ENCODE results near the gene ARID1B. TPM values are rescaled to one million over a fixed set of nuclear protein-coding genes. Genes with fewer than 3 reads are reported as not detected.

The ARID1B gene
- total RNA-seq, 1 donor from 2014 or later, result 75.4 TPM

DNA sequence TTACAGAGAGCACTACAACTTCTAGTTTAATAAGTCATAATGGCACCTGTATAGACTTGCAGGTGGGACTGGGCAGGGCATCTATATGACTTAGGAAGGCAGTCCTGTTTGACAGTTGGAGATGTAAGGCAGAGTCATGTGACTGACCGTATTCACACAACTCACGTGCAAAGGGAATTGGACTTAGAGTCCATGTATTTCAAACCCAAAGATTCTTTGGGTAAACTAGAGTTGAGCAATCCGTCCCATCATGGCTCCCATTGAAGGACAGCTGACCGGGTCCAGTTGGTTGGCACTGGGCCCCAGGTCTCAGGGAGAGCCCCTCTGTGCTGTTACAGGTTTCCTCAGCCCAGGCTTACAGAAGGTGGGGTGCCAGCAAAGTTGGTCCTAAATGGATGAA, 121.9 kb downstream of the ARID1B start:
- peaks cover 70% of the 10 kb centered on the region for H3K79me2 ChIP-seq (ENCODE audit: insufficient read depth, low read length)

DNA sequence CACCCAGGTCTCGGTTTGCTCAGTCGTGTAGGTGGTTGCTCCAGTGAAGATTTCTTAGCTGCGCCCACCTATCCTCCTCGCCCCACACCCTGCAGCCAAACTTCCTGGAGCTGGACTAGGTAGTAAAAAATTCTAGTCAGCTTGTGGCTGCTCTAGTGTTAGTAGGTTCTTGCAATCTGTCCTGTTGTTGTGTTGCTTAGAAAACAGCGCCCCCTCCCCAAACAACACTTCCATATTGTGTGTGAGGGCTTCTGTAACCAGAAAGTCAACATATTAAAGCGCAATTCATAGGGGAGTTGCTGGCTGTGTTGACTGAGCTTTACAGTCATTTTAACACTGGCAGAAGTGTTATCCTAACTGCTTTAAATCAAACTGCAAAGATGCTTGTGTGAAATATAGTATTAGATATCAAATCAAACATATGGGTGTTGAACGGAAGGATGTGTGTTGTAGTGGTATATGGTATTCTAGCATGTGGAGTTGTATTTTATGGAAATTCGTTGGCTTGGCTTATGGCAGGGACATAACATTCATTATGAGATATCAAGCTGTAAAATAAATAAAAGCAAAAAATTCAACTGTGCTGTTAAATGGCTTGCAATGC, 122.5 kb downstream of the ARID1B start:
- Histone ChIP-seq H3K27ac (ENCODE audit: low read depth, low read length) (no peak overlapping the region), H3K4me1 (ENCODE audit: insufficient read depth, low read length) (no peaks in the 10 kb centered on the region), H3K79me2 (ENCODE audit: insufficient read depth, low read length) (peaks cover 69% of the 10 kb centered on the region), H3K4me3 (ENCODE audit: insufficient read depth, low read depth, low read length) (no peak overlapping the region), H3K9me3 (ENCODE audit: insufficient read depth, low read depth, low read length) (no peaks in the 10 kb centered on the region), H3K9ac (ENCODE audit: low read length) (no peak overlapping the region), H3K4me2 (ENCODE audit: low read length) (no peak overlapping the region), H4K20me1 (ENCODE audit: insufficient read depth, low read length) (peaks cover 61% of the 10 kb centered on the region), H3K36me3 (ENCODE audit: insufficient read depth, low read length) (no peaks in the 10 kb centered on the region), H2AFZ (ENCODE audit: low read depth, low read length) (no peak overlapping the region), H3K27me3 (ENCODE audit: insufficient read depth, low read length) (no peaks in the 10 kb centered on the region)
- no peaks in the 10 kb centered on the region for H3K9me3 Mint-ChIP-seq (ENCODE audit: unreplicated experiment)
- H3K36me3 Mint-ChIP-seq (ENCODE audit: low read depth, unreplicated experiment), result peaks cover 2% of the 10 kb centered on the region
- H3K27ac Mint-ChIP-seq (ENCODE audit: unreplicated experiment), result no peak overlapping the region
- no peaks in the 10 kb centered on the region for H3K27me3 Mint-ChIP-seq (ENCODE audit: low read depth, unreplicated experiment)
- TF ChIP-seq EZH2 (IDR thresholded peaks at IDR 0.05; ENCODE audit: insufficient read depth, low read length) (no peak), CTCF (IDR thresholded peaks at IDR 0.05; ENCODE audit: insufficient read depth, low read depth, low read length) (no peak)
- no peak overlapping the region for H3K4me3 Mint-ChIP-seq (ENCODE audit: unreplicated experiment)
- DNase-seq (ENCODE audit: low read depth), result no peak
- no peak for FAIRE-seq
- peaks cover 4% of the 10 kb centered on the region for H3K4me1 Mint-ChIP-seq (ENCODE audit: low read depth, unreplicated experiment)

More for the DNA sequence above, 121.9 kb downstream of the ARID1B start:
- FAIRE-seq (no peak), DNase-seq (ENCODE audit: low read depth) (no peak)
- Mint-ChIP-seq H3K36me3 (ENCODE audit: low read depth, unreplicated experiment) (peaks cover 2% of the 10 kb centered on the region), H3K27ac (ENCODE audit: unreplicated experiment) (no peak overlapping the region), H3K4me1 (ENCODE audit: low read depth, unreplicated experiment) (peaks cover 4% of the 10 kb centered on the region), H3K27me3 (ENCODE audit: low read depth, unreplicated experiment) (no peaks in the 10 kb centered on the region), H3K4me3 (ENCODE audit: unreplicated experiment) (no peak overlapping the region), H3K9me3 (ENCODE audit: unreplicated experiment) (no peaks in the 10 kb centered on the region)
- H3K4me3 ChIP-seq (ENCODE audit: insufficient read depth, low read depth, low read length), result no peak overlapping the region
- no peaks in the 10 kb centered on the region for H3K27me3 ChIP-seq (ENCODE audit: insufficient read depth, low read length)
- no peak overlapping the region for H3K4me2 ChIP-seq (ENCODE audit: low read length)
- TF ChIP-seq CTCF (IDR thresholded peaks at IDR 0.05; ENCODE audit: insufficient read depth, low read depth, low read length) (no peak), EZH2 (IDR thresholded peaks at IDR 0.05; ENCODE audit: insufficient read depth, low read length) (no peak)
- peaks cover 60% of the 10 kb centered on the region for H4K20me1 ChIP-seq (ENCODE audit: insufficient read depth, low read length)
- H3K9me3 ChIP-seq (ENCODE audit: insufficient read depth, low read depth, low read length), result no peaks in the 10 kb centered on the region
- no peaks in the 10 kb centered on the region for H3K4me1 ChIP-seq (ENCODE audit: insufficient read depth, low read length)
- no peak overlapping the region for H3K27ac ChIP-seq (ENCODE audit: low read depth, low read length)
- no peak overlapping the region for H2AFZ ChIP-seq (ENCODE audit: low read depth, low read length)
- H3K9ac ChIP-seq (ENCODE audit: low read length), result no peak overlapping the region
- no peaks in the 10 kb centered on the region for H3K36me3 ChIP-seq (ENCODE audit: insufficient read depth, low read length)

DNA sequence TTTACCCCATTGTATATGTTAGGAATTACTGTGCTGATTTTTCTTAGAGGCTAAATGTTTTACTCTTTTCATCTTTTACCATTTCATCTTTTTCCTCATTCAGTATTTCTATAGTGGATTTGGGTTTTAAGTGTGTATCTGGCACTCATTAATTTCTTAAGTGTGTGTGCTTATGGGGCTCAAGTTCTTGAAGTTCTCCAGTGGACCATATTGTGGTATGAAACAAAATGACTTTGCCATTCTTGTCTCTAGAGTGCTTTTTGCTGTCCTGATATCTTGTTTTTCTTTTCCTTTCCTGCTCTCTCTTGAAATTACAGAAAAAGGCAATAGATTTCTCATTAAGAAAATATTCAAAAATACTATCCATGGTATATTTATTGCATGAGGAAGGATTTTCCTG, 123.1 kb downstream of the ARID1B start:
- Histone ChIP-seq H2AFZ (ENCODE audit: low read depth, low read length) (no peak overlapping the region), H3K9ac (ENCODE audit: low read length) (no peak overlapping the region), H3K36me3 (ENCODE audit: insufficient read depth, low read length) (no peaks in the 10 kb centered on the region), H3K4me3 (ENCODE audit: insufficient read depth, low read depth, low read length) (no peak overlapping the region), H3K27me3 (ENCODE audit: insufficient read depth, low read length) (no peaks in the 10 kb centered on the region), H3K4me1 (ENCODE audit: insufficient read depth, low read length) (no peaks in the 10 kb centered on the region), H3K4me2 (ENCODE audit: low read length) (no peak overlapping the region), H3K9me3 (ENCODE audit: insufficient read depth, low read depth, low read length) (no peaks in the 10 kb centered on the region), H3K27ac (ENCODE audit: low read depth, low read length) (no peak overlapping the region), H4K20me1 (ENCODE audit: insufficient read depth, low read length) (peaks cover 58% of the 10 kb centered on the region), H3K79me2 (ENCODE audit: insufficient read depth, low read length) (peaks cover 66% of the 10 kb centered on the region)
- Mint-ChIP-seq H3K4me3 (ENCODE audit: unreplicated experiment) (no peak overlapping the region), H3K9me3 (ENCODE audit: unreplicated experiment) (no peaks in the 10 kb centered on the region), H3K36me3 (ENCODE audit: low read depth, unreplicated experiment) (peaks cover 2% of the 10 kb centered on the region), H3K27me3 (ENCODE audit: low read depth, unreplicated experiment) (no peaks in the 10 kb centered on the region), H3K27ac (ENCODE audit: unreplicated experiment) (no peak overlapping the region), H3K4me1 (ENCODE audit: low read depth, unreplicated experiment) (peaks cover 4% of the 10 kb centered on the region)
- no peak for FAIRE-seq
- TF ChIP-seq EZH2 (IDR thresholded peaks at IDR 0.05; ENCODE audit: insufficient read depth, low read length), result no peak
- TF ChIP-seq CTCF (IDR thresholded peaks at IDR 0.05; ENCODE audit: insufficient read depth, low read depth, low read length), result no peak
- DNase-seq (ENCODE audit: low read depth), result no peak

Data from astrocyte (in vitro differentiated cells and primary cell).